Fibroblast of the aortic adventitia (primary cell): ENCODE data around the gene FCN1. TPM values are rescaled to one million over a fixed set of nuclear protein-coding genes. Genes with fewer than 3 reads are reported as not detected.
"Not testable (repeated sequence)": the region's sequence is repeated elsewhere in the genome, so short reads cannot be mapped to it uniquely, and the experiment has no call there.

Source experiments
- DNase-seq: peaks from one replicate; pipeline ENCODE4 v3.0.0-alpha.2; 2010; ENCODE audit warnings: low read depth
- H3K4me3 ChIP-seq: 2 replicates; pipeline ENCODE4 v1.5.1; 2011; ENCODE audit warnings: low read depth, mild to moderate bottlenecking, control low read depth, low read length, moderate library complexity
- CTCF ChIP-seq: IDR thresholded peaks from 2 replicates; pipeline ENCODE4 v1.5.1; 2011; ENCODE audit warnings: mild to moderate bottlenecking, low read length, control low read depth, inconsistent platforms; ENCODE audit not compliant: insufficient read depth
- total RNA-seq: library from RNA; depleted of rRNA; stranded (reverse); fragments of >200 nt; gene quantifications from 2 replicates; pipeline ENCODE4 v1.2.3, GENCODE V29; 2012; ENCODE audit warnings: low replicate concordance

The FCN1 gene
- total RNA-seq, 1 donor, result not detected

DNA sequence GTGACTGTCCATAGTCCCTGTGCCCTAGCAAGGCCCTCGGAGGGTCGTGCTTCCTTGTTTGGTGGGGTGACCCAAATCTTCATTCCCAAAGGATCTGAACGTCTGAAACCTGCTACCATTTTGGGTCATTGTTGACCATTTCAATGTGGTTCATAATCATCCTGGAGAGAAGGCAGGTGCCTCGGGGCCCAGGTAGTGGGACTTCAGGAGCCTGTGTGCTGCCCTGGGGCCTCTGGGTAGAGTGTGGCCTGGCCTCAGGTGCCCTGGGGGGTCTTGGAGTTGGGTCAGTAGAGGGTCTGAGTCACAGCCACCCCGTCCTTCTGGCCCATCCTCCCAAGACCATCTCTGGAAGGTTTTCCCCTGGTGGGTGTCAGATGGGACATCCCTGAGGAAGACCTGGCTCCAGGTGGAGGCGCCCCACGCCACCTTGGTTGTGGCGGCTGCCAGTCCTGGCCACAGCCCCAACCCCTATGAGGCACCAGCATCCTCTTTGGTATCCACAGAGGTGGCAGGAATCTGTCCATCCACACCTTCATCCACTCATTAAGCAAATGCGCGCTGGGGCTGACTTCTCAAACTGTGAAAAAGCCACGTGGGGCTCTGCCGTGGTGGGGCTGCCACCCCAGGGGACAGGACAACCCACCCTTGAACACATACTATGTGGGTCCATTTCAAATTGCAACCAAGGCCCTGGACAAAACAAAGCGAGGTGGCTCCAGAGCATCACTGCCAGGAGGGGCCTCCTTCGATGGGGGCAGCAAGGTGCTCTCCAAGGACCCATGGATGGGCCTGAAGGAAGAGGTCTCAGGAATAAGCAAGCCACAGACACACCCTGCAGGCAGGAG, 41.6 kb upstream of the FCN1 start:
- DNase-seq, result no peak
- TF ChIP-seq CTCF, result no peak

DNA sequence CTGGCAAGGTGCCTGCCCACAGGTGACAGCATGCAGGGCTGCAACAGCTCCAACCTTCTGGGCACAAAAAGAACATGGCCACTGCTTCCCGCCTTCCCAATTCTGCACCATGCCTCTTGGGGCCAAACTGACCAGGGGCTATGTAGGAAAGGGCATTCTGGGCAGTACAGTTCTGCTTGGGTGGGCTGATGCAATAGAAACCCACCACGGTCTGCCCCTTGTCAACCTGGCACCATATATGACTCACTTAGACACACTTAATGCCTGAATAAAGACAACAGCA, 40.2 kb upstream of the FCN1 start:
- H3K4me3 ChIP-seq, result no peak overlapping the region
- TF ChIP-seq CTCF, result no peak
- DNase-seq, result no peak

More for the DNA sequence above, 41.6 kb upstream of the FCN1 start:
- H3K4me3 ChIP-seq, result no peak overlapping the region

GRCh38 chr9:134957165-134957944, 39.6 kb upstream of the FCN1 start:
- TF ChIP-seq CTCF, result no peak
- H3K4me3 ChIP-seq, result no peak overlapping the region
- DNase-seq, result no peak

DNA sequence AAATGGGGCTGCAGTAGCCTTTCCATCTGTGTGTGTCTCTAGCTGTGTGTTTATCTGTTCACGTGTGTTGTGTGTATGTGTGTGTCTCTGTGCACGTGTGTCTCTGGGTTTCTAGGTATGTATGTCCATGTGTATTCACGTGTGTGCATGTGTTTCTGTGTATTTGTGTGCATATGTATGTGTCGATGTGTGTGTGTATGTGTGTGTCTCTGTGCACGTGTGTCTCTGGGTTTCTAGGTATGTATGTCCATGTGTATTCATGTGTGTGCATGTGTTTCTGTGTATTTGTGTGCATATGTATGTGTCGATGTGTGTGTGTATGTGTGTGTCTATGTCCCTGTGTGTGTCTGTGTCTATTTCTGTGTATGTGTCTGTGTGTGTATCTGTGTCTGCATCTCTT, 38.7 kb upstream of the FCN1 start:
- H3K4me3 ChIP-seq, DNase-seq: not testable (repeated sequence)

DNA sequence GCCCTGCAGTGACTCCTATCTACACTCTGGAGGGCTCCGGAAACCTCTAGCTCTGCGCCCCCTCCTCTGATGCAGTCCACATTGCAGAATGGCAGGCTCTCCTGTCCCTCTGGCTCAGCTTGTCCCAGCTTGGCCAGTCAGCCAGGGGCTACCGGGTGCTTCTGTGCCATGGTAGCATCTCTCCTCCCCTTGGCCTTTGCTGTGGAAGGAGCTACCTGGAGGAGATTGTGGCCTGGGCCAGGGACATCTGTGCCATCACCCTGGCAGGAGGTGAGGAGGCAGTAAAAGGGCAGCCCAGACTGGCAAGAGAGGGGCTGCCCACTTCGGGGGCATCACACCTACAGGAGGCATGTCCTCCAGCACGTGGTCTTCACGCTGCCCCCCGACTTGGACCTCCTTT, 38.1 kb upstream of the FCN1 start:
- no peak overlapping the region for H3K4me3 ChIP-seq
- no peak for TF ChIP-seq CTCF
- DNase-seq, result no peak

- no peak for TF ChIP-seq CTCF
- H3K4me3 ChIP-seq, result no peak overlapping the region
- DNase-seq, result no peak
Observed at GRCh38 chr9:134955156-134955555, 37.4 kb upstream of the FCN1 start.

DNA sequence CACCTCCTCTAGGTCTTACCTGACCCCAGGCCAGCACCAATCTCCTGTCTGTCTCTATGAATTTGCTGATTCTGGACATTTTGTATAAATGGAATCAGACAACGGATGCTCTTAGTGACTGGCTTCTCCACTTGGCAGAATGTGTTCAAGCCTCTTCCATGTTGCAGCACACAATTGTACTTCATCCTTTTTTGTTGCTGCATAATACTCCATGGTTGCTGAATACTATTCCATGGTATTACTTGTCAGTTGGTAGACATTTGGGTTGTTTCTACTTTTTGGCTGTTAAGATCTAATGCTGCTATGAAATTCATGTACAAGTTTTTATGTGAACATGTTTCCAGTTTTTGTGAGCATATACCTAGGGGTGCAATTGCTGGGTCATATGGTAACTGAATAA, 34.3 kb upstream of the FCN1 start:
- H3K4me3 ChIP-seq, result no peak overlapping the region
- DNase-seq, result no peak
- no peak for TF ChIP-seq CTCF
